Activated effector memory CD4-positive, alpha-beta T cell treated with anti-CD3 and anti-CD28 coated beads, Interleukin-2, amount 50 U/mL, for 16 hours (primary cell): ENCODE data around the gene TGM1.
A peak's percentile ranks its signal among the peaks of the same experiment; 100 is the strongest.
"Not testable (repeated sequence)": the region's sequence is repeated elsewhere in the genome, so short reads cannot be mapped to it uniquely, and the experiment has no call there.

Source experiments
- DNase-seq: peaks from one replicate; pipeline ENCODE4 v3.0.0-alpha.2; 2020

TGM1 gene

GRCh38 chr14:24203249-24203886 is 59.6 kb downstream of the TGM1 start:
- DNase-seq: peak; percentile 42

- DNase-seq: not testable (repeated sequence)
These were observed 60.4 kb downstream of the TGM1 start for GRCh38 chr14:24202538-24202937.
